Measurements from ENCODE around the gene MXRA7.
"Not testable (repeated sequence)": the region's sequence is repeated elsewhere in the genome, so short reads cannot be mapped to it uniquely, and the experiment has no call there.

MXRA7 gene

DNA sequence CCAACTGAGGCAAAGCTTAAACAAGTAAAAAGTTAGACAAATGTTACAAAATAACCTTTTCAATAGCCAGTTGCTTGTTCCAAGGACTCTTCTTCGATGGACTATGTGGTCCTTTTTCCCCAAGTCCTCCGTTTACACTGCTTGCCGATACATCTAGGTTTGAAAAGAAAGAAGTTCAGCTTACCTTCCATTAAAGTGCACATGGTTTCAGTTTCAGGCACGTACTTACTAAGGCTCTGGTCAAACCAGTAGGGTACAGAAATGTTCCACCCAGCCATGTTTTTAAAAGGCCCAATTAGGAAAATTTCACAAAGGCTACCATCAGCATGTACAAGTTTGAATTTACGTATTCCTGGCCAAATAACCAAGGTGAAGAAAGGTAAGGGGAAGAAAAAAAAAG is 24.2 kb upstream of the MXRA7 start:
- no peak for DNase-seq

- DNase-seq = no peak
Measured at GRCh38 chr17:76734080-76734840, 23.5 kb upstream of the MXRA7 start.

- DNase-seq = no peak
Measured at GRCh38 chr17:76733618-76733957, 22.8 kb upstream of the MXRA7 start.

GRCh38 chr17:76732734-76733617 is 22.2 kb upstream of the MXRA7 start:
- DNase-seq = no peak

DNA sequence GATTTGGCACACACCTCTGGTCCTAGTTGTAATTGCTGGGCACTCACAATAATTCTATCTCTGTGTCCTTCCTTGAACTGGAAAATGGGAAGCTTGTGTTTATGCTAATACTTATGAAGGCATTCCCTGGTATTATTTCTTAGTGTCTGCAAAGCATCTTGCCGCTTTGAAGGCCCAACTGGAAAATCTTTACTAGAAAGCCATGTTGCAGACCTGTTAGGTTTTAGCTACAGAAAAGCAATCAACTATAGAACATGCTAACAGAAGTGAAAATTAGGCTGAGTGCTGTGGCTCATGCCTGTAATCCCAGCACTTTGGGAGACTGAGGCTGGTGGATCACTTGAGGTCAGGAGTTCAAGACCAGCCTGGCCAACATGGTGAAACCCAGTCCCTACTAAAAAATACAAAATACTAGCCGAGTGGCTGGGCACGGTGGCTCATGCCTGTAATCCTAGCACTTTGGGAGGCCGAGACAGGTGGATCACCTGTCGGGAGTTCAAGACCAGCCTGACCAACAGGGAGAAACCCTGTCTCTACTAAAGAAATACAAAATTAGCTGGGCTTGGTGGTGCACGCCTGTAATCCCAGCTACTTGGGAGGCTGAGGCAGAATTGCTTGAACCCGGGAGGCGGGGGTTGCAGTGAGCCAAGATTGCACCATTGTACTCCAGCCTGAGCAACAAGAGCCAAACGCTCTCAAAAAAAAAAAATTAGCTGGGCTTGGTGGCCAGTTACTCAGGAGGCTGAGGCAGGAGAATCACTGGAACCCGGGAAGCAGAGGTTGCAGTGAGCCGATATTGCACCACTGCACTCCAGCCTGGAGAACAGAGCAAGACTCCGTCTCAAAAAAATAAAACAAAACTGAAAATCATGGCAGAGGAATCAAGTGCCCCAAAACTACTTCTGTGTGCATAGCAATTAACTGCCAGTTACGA is 21.3 kb upstream of the MXRA7 start:
- not testable (repeated sequence) for DNase-seq

GRCh38 chr17:76727745-76728456 is 17.1 kb upstream of the MXRA7 start:
- no peak for DNase-seq

GRCh38 chr17:76726776-76727718 is 16.3 kb upstream of the MXRA7 start, which contains the start of gene METTL23:
TSS of gene METTL23 (plus strand) at chr17:76726839. CDS start at chr17:76729711, 2,872 bp downstream.
- DNase-seq = peak; percentile 81

- DNase-seq = peak; percentile 96
Measured at GRCh38 chr17:76726231-76726775, 15.5 kb upstream of the MXRA7 start, which contains the start of gene JMJD6. TSS of gene JMJD6 (minus strand) at chr17:76726606. CDS start at chr17:76726475, 131 bp downstream.

- no peak for DNase-seq
Measured at GRCh38 chr17:76725580-76726230, 14.9 kb upstream of the MXRA7 start.

DNA sequence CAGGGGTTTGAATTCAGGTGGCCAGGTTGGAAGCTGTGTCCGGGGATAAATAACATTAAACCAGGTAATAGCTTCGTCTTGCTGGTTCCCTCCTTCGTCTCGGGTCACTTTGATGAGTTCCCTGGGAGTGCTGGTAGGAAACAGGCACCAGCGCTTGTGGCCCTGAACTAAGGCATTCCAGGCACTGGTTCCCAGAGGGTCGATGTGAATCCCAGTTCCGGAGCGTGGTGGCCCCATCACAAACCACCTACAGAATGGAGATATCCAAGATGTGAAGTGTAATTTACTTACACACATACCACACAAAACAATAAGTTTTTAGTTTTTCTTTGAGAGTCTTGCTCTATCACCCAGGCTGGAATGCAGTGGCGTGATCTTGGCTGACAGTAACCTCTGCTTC is 13.0 kb upstream of the MXRA7 start:
- DNase-seq = no peak

DNA sequence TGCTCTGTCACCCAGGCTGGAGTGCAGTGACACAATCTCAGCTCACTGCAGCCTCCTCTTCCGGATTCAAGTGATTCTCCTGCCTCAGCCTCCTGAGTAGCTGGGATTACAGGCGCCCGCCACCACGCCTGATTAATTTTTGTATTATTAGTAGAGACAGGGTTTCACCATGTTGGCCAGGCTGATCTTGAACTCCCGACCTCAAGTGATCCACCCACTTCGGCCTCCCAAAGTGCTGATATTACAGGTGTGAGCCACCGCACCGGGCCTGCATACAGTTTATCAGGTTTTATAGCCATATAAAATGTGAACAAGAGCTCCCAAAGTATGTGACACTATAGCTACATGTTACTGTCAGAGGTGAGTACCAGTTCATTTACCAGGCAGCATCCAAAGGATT is 12.2 kb upstream of the MXRA7 start:
- not testable (repeated sequence) for DNase-seq

GRCh38 chr17:76722279-76722678 is 11.5 kb upstream of the MXRA7 start:
- no peak for DNase-seq

DNA sequence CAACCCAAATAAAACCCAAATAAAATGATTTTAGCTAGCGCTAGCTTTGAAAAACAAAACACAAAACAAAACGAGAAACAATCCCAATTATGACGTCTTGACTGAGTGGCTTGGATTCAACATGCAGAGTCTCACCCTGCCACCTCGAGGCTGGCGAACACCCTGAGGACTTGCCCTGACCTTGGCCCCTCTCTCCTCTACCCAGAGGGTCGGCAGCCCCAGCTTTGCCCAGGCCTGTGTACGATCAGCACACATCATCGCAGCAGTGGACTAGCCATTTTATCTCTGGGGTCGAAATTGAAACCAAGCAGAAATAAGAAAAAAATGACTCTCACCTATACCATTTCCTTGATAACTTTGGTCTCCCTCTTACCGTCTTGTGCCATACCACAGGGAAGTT is 10.7 kb upstream of the MXRA7 start:
- DNase-seq = no peak

GRCh38 chr17:76720941-76721340 is 10.2 kb upstream of the MXRA7 start:
- DNase-seq = no peak

GRCh38 chr17:76720211-76720610 is 9.4 kb upstream of the MXRA7 start:
- no peak for DNase-seq

DNA sequence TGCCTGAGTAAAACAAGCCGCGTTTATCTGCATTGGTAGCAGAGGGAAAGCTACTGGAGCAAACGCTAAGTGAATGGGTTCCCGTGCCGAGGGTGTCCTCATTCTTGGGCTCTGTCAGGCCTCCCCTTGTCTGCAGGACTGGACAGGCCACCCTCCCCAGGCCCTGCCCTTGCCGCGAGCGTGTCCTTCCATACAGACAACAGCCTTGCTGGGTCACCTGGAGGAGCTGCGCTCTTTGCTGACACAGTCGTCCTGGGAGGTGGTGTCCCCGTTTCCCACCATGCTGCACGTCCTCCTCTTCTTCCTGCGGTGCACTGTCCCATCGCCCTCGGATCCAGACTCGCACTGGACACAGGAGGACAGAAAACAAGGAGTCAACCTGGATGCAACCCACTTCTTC is 7.8 kb upstream of the MXRA7 start:
- DNase-seq = no peak

- peak; percentile 9 for DNase-seq
Measured at GRCh38 chr17:76716839-76717215, 6.1 kb upstream of the MXRA7 start.

GRCh38 chr17:76716146-76716838 is 5.5 kb upstream of the MXRA7 start:
- DNase-seq = peak; percentile 46

DNA sequence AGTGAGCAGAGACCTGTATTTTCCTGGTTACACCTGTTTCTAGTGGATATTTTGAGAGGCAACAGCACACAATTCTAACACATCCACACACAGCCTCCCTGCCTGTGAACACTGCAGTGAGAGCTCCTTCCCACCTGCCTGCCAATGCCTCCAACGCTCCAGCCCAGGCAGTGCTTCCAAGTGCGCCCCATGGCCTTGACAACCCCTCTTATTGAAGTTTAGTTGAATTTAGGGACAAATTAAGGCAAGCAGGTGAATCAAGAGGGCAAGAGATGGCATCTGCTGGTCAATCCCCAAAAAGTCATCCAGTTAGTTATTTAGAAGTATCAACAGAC is 4.7 kb upstream of the MXRA7 start:
- no peak for DNase-seq

All from T1000 (cell line).